HCT116 (cell line): Measurements from ENCODE around the gene ARPC1A. TPM values are rescaled to one million over a fixed set of nuclear protein-coding genes. Genes with fewer than 3 reads are reported as not detected.

Source experiments
- ATAC-seq: fragments of 200-7000 bp; cut with Tn5 transposase; 2 replicates; pipeline ENCODE4 v1.9.1; 2020; ENCODE audit warnings: mild to moderate bottlenecking, moderate library complexity
- BruUV-seq: library from RNA; stranded (reverse); fragments of 400-500 nt; replicated peaks from 2 replicates; lab custom pipeline; 2021; lab: Mats Ljungman, UMichigan
- CTCF ChIA-PET: fragments of 300-600 bp; sonication (Branson Sonifier 250); formaldehyde crosslinking; loops from one replicate; lab custom pipeline; 2021; ENCODE audit warnings: antibody characterized with exemption; lab: Charles Lee
- POLR2A ChIA-PET: fragments of 300-600, 350-600 bp; sonication (Branson Sonifier 250); formaldehyde crosslinking; loops from one replicate; lab custom pipeline; 2021; ENCODE audit warnings: antibody characterized with exemption; lab: Charles Lee
- RAD21 ChIA-PET, 2 experiments: fragments of 300-600 bp; sonication (Branson Sonifier 250); formaldehyde crosslinking; loops; one replicate each; lab custom pipeline; 2023; ENCODE audit warnings: low total read pairs in 2 of 2; ENCODE audit not compliant: uncharacterized antibody in 2 of 2, unreplicated experiment in 2 of 2, low non-redundant PET in 1 of 2; lab: Charles Lee
- DNase-seq: peaks from one replicate; pipeline ENCODE4 v3.0.0-alpha.2; 2010; ENCODE audit warnings: low read depth, low spot score
- H2AFZ ChIP-seq: fragments of 200-600 bp; shearing (Covaris generic), sonication (generic); 2 replicates; pipeline ENCODE4 v1.6.1; 2017; ENCODE audit warnings: low read depth, mixed run types, mixed read lengths, antibody characterized with exemption, low read length; ENCODE audit not compliant: poor library complexity, severe bottlenecking
- H3K27ac ChIP-seq: 2 replicates; pipeline ENCODE4 v1.5.1; 2012; ENCODE audit warnings: low read depth, low read length
- H3K27me3 ChIP-seq: fragments of 200-600 bp; sonication (generic); 2 replicates; pipeline ENCODE4 v1.6.1; 2016; ENCODE audit warnings: mixed run types, low read length, mixed read lengths; ENCODE audit not compliant: insufficient read depth
- H3K36me3 ChIP-seq, 2 experiments: fragments of 200-500 bp in 1 of 2; fragments of 200-600 bp in 1 of 2; sonication (Bioruptor generic) in 1 of 2; sonication (generic) in 1 of 2; 2 replicates each; pipeline versions ENCODE4 v1.5.1 to v1.6.1; 2014 to 2016; ENCODE audit warnings: low read length in 2 of 2, inconsistent platforms in 1 of 2, mixed read lengths in 1 of 2, mixed run types in 1 of 2; ENCODE audit not compliant: insufficient read depth in 2 of 2, control insufficient read depth in 1 of 2
- H3K4me1 ChIP-seq, 2 experiments: fragments of 200-600 bp in 1 of 2; sonication (generic) in 1 of 2; 2 replicates each; pipeline versions ENCODE4 v1.5.1 to v1.6.1; 2012 to 2017; ENCODE audit warnings: low read length in 2 of 2, inconsistent platforms in 1 of 2, mild to moderate bottlenecking in 1 of 2, mixed read lengths in 1 of 2, mixed run types in 1 of 2, moderate library complexity in 1 of 2; ENCODE audit not compliant: insufficient read depth in 2 of 2, control insufficient read depth in 1 of 2
- H3K4me2 ChIP-seq: fragments of 200-600 bp; sonication (generic); 2 replicates; pipeline ENCODE4 v1.6.1; 2017; ENCODE audit warnings: mixed run types, low read length, mixed read lengths
- H3K4me3 ChIP-seq, 2 experiments: fragments of 200-600 bp in 1 of 2; sonication (generic) in 1 of 2; replicated peaks in 1 of 2; 2 replicates each; pipeline ENCODE4 v1.5.1; 2011 to 2016; ENCODE audit warnings: low read length in 2 of 2, control low read depth in 1 of 2, low read depth in 1 of 2, mild to moderate bottlenecking in 1 of 2, mixed read lengths in 1 of 2, mixed run types in 1 of 2
- H3K79me2 ChIP-seq: fragments of 200-600 bp; sonication (generic); 2 replicates; pipeline ENCODE4 v1.6.1; 2017; ENCODE audit warnings: mild to moderate bottlenecking, mixed run types, low read length, moderate library complexity, mixed read lengths; ENCODE audit not compliant: insufficient read depth
- H3K9ac ChIP-seq: fragments of 200-600 bp; sonication (generic); 2 replicates; pipeline ENCODE4 v1.6.1; 2016; ENCODE audit warnings: low read length, mixed read lengths
- H3K9me2 ChIP-seq: fragments of 200-600 bp; sonication (generic), shearing (Covaris generic); 2 replicates; pipeline ENCODE4 v1.6.1; 2017; ENCODE audit warnings: mixed run types, mild to moderate bottlenecking, moderate library complexity; ENCODE audit not compliant: insufficient read depth
- H3K9me3 ChIP-seq, 2 experiments: fragments of 200-500 bp in 1 of 2; fragments of 200-600 bp in 1 of 2; sonication (Bioruptor generic) in 1 of 2; sonication (generic) in 1 of 2; 2 replicates each; pipeline ENCODE4 v1.6.1; 2014 to 2017; ENCODE audit warnings: low read length in 2 of 2, mixed read lengths in 2 of 2, inconsistent platforms in 1 of 2, low read depth in 1 of 2, mild to moderate bottlenecking in 1 of 2, mixed run types in 1 of 2, moderate library complexity in 1 of 2; ENCODE audit not compliant: control insufficient read depth in 1 of 2, insufficient read depth in 1 of 2
- H4K20me1 ChIP-seq: fragments of 200-600 bp; sonication (generic), shearing (Covaris generic); 2 replicates; pipeline ENCODE4 v1.6.1; 2017; ENCODE audit warnings: mixed run types, mild to moderate bottlenecking, moderate library complexity; ENCODE audit not compliant: insufficient read depth
- CBX3 ChIP-seq: IDR thresholded peaks from 2 replicates; pipeline ENCODE4 v1.6.1; 2012; ENCODE audit warnings: low read depth
- CEBPB ChIP-seq: IDR thresholded peaks from 2 replicates; pipeline ENCODE4 v1.6.1; 2012; ENCODE audit warnings: low read depth
- EGR1 ChIP-seq: IDR thresholded peaks from 2 replicates; pipeline ENCODE4 v1.6.1; 2012; ENCODE audit warnings: low read depth
- ELF1 ChIP-seq: IDR thresholded peaks from 2 replicates; pipeline ENCODE4 v1.6.1; 2012; ENCODE audit warnings: low read depth, borderline replicate concordance
- EZH2phosphoT487 ChIP-seq: fragments of 200-600 bp; IDR thresholded peaks from 2 replicates; pipeline ENCODE4 v1.6.1; 2018; ENCODE audit warnings: antibody characterized with exemption, borderline replicate concordance
- FOSL1 ChIP-seq: IDR thresholded peaks from 2 replicates; pipeline ENCODE4 v1.6.1; 2012; ENCODE audit warnings: low read depth
- JUND ChIP-seq: IDR thresholded peaks from 2 replicates; pipeline ENCODE4 v1.6.1; 2012
- POLR2AphosphoS5 ChIP-seq: IDR thresholded peaks from 2 replicates; pipeline ENCODE4 v1.6.1; 2011; ENCODE audit warnings: mild to moderate bottlenecking, low read depth, low read length, moderate library complexity
- RAD21 ChIP-seq: IDR thresholded peaks from 2 replicates; pipeline ENCODE4 v1.6.1; 2012; ENCODE audit warnings: low read depth, mild to moderate bottlenecking
- SIN3A ChIP-seq: IDR thresholded peaks from 2 replicates; pipeline ENCODE4 v1.6.1; 2012; ENCODE audit warnings: low read depth
- SP1 ChIP-seq: IDR thresholded peaks from 2 replicates; pipeline ENCODE4 v1.6.1; 2012; ENCODE audit warnings: low read depth
- TCF7L2 ChIP-seq: IDR thresholded peaks from 2 replicates; pipeline ENCODE4 v1.7.0; 2011; ENCODE audit warnings: borderline replicate concordance, inconsistent platforms; ENCODE audit not compliant: insufficient read depth, insufficient read length; ENCODE audit errors: extremely low read depth
- YY1 ChIP-seq: IDR thresholded peaks from 2 replicates; pipeline ENCODE4 v1.6.1; 2011; ENCODE audit warnings: low read length, low read depth, moderate library complexity, mild to moderate bottlenecking; ENCODE audit not compliant: insufficient replicate concordance; ENCODE audit errors: extremely low read depth
- ZNF274 ChIP-seq: fragments of 200-500 bp; sonication (Bioruptor generic); IDR thresholded peaks from 2 replicates; pipeline ENCODE4 v1.6.1; 2014; ENCODE audit warnings: mild to moderate bottlenecking, low read depth, low read length, inconsistent platforms
- intact Hi-C: fragments of 100-400 bp; cut with micrococcal nuclease; formaldehyde crosslinking; loops from 2 replicates; pipeline ENCODE4 v1.10.0; 2022
- total RNA-seq: library from RNA; stranded (reverse); gene quantifications from one replicate; pipeline ENCODE4 v1.2.1, GENCODE V29; 2021; ENCODE audit not compliant: unreplicated experiment
- TF ChIP-seq, protein P1 (sequence below), 3 experiments: fragments of 200-600 bp in 1 of 3; sonication (generic) in 1 of 3; IDR thresholded peaks in 2 of 3; conservative IDR thresholded peaks in 1 of 3; 2 replicates each; pipeline ENCODE4 v1.5.1; 2012 to 2017; ENCODE audit warnings: low read depth in 2 of 3, low read length in 2 of 3, antibody characterized with exemption in 1 of 3, borderline replicate concordance in 1 of 3, control low read depth in 1 of 3, mild to moderate bottlenecking in 1 of 3, mixed read lengths in 1 of 3, mixed run types in 1 of 3, moderate library complexity in 1 of 3; ENCODE audit not compliant: insufficient read depth in 1 of 3

ARPC1A gene
- total RNA-seq, 1 experiment from 2014 or later = 250 TPM

DNA sequence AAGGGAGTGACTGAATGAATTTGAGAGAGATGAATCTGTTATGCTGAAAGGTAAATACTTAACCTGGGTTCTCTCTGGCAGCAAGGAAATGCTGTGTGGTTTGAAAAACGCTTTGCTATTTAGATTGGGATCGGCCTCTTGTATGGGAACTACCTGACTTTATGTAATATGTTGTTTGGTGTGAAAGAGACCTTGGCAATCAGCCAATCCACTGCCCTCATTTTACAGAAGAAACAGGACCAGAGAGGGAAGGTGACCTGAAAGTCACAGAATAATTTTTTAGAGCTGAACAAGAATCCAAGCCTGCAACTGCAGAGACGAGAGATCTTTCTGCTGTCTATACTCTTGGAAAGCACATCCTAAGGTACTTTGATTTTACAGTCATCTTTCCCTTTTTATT is 84.1 kb downstream of the ARPC1A start:
- Histone ChIP-seq H3K4me1 (peaks cover 13 to 19% of the 10 kb centered on the region in 2 experiments; a peak in 3 of 4 replicates), H3K27me3 (no peaks in the 10 kb centered on the region), H3K9ac (peak overlapping the region; percentile 89), H3K9me3 (no peaks in the 10 kb centered on the region), H3K36me3 (peaks cover 28 to 42% of the 10 kb centered on the region in 2 experiments; a peak in 3 of 4 replicates), H3K4me2 (peak overlapping the region; percentile 96), H2AFZ (no peak overlapping the region), H3K79me2 (peaks cover 77% of the 10 kb centered on the region), H3K27ac (no peak overlapping the region), H4K20me1 (no peaks in the 10 kb centered on the region; the same call in 1 of the 2 replicates), H3K4me3 (peak overlapping the region; percentile 92 to 100), H3K9me2 (no peaks in the 10 kb centered on the region)
- RAD21 ChIA-PET = no interaction called here
- no peak for TF ChIP-seq SIN3A
- no peak for TF ChIP-seq EGR1
- no peak for TF ChIP-seq EZH2phosphoT487
- no peak for TF ChIP-seq CEBPB
- TF ChIP-seq CBX3 = no peak
- no peak for TF ChIP-seq FOSL1
- TF ChIP-seq ELF1 = no peak
- TF ChIP-seq JUND = no peak
- TF ChIP-seq POLR2AphosphoS5 = no peak
- no peak for TF ChIP-seq RAD21
- TF ChIP-seq, protein P1, sequence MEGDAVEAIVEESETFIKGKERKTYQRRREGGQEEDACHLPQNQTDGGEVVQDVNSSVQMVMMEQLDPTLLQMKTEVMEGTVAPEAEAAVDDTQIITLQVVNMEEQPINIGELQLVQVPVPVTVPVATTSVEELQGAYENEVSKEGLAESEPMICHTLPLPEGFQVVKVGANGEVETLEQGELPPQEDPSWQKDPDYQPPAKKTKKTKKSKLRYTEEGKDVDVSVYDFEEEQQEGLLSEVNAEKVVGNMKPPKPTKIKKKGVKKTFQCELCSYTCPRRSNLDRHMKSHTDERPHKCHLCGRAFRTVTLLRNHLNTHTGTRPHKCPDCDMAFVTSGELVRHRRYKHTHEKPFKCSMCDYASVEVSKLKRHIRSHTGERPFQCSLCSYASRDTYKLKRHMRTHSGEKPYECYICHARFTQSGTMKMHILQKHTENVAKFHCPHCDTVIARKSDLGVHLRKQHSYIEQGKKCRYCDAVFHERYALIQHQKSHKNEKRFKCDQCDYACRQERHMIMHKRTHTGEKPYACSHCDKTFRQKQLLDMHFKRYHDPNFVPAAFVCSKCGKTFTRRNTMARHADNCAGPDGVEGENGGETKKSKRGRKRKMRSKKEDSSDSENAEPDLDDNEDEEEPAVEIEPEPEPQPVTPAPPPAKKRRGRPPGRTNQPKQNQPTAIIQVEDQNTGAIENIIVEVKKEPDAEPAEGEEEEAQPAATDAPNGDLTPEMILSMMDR (IDR thresholded peaks at IDR 0.05 in 2 of 3, conservative IDR thresholded peaks at IDR 0.05 in 1 of 3; ENCODE audit: borderline replicate concordance in 1 of 3, insufficient read depth in 1 of 3, low read depth in 2 of 3, low read length in 2 of 3) = no peak
- TF ChIP-seq ZNF274 = no peak
- TF ChIP-seq TCF7L2 = no peak
- TF ChIP-seq SP1 = no peak
- TF ChIP-seq YY1 = no peak
- DNase-seq = no peak
- ATAC-seq = no peak
- POLR2A ChIA-PET = no interaction called here
- CTCF ChIA-PET = no interaction called here
- intact Hi-C loops = no loop called here
- BruUV-seq = no TSS peak
